A673 (cell line): ENCODE measurements around the gene CHEK1. TPM values are rescaled to one million over a fixed set of nuclear protein-coding genes. Genes with fewer than 3 reads are reported as not detected.

Experiments used
- BruUV-seq: library from RNA; stranded (reverse); fragments of 400-500 nt; replicated peaks from 2 replicates; lab custom pipeline; 2021; lab: Mats Ljungman, UMichigan
- CTCF ChIA-PET: fragments of 300-600 bp; sonication (Branson Sonifier 250); formaldehyde crosslinking; loops from one replicate; lab custom pipeline; 2022; ENCODE audit warnings: antibody characterized with exemption; lab: Charles Lee
- POLR2A ChIA-PET: fragments of 300-600 bp; sonication (Branson Sonifier 250); formaldehyde crosslinking; loops from one replicate; lab custom pipeline; 2022; ENCODE audit warnings: antibody characterized with exemption; ENCODE audit not compliant: low non-redundant PET; lab: Charles Lee
- DNase-seq: peaks from one replicate; pipeline ENCODE4 v3.0.0-alpha.2; 2015; ENCODE audit warnings: low spot score
- H3K27ac ChIP-seq: fragments of 200-600 bp; sonication (generic); 2 replicates; pipeline ENCODE4 v1.5.1; 2016; ENCODE audit warnings: mixed run types, low read depth, mild to moderate bottlenecking, mixed read lengths, antibody characterized with exemption, low read length; ENCODE audit not compliant: poor library complexity, severe bottlenecking
- H3K27me3 ChIP-seq: fragments of 200-600 bp; sonication (generic); replicated peaks from 2 replicates; pipeline ENCODE4 v1.6.1; 2017; ENCODE audit warnings: mixed run types, low read depth, mild to moderate bottlenecking, mixed read lengths, antibody characterized with exemption, low read length; ENCODE audit not compliant: insufficient read depth, poor library complexity
- H3K36me3 ChIP-seq: fragments of 200-600 bp; sonication (generic); 2 replicates; pipeline ENCODE4 v1.6.1; 2016; ENCODE audit warnings: mixed run types, mild to moderate bottlenecking, mixed read lengths, antibody characterized with exemption, low read length; ENCODE audit not compliant: insufficient read depth, poor library complexity, severe bottlenecking
- H3K4me1 ChIP-seq: fragments of 200-600 bp; sonication (generic); 2 replicates; pipeline ENCODE4 v1.6.1; 2017; ENCODE audit warnings: mixed run types, mild to moderate bottlenecking, mixed read lengths, antibody characterized with exemption, low read length; ENCODE audit not compliant: insufficient read depth, poor library complexity, severe bottlenecking
- H3K4me3 ChIP-seq: fragments of 200-600 bp; sonication (generic); 2 replicates; pipeline ENCODE4 v1.5.1; 2016; ENCODE audit warnings: low read depth, mixed run types, mild to moderate bottlenecking, mixed read lengths, low read length; ENCODE audit not compliant: poor library complexity, severe bottlenecking
- H3K9me3 ChIP-seq: fragments of 200-600 bp; sonication (generic); 2 replicates; pipeline ENCODE4 v1.6.1; 2016; ENCODE audit warnings: mixed run types, low read depth, mild to moderate bottlenecking, mixed read lengths, antibody characterized with exemption, low read length; ENCODE audit not compliant: poor library complexity, severe bottlenecking
- EZH2 ChIP-seq: fragments of 200-600 bp; sonication (generic); IDR thresholded peaks from 2 replicates; pipeline ENCODE4 v1.6.1; 2017; ENCODE audit warnings: borderline replicate concordance, low read depth, mild to moderate bottlenecking, mixed read lengths, antibody characterized with exemption, low read length; ENCODE audit not compliant: poor library complexity, severe bottlenecking
- intact Hi-C: fragments of 100-400 bp; cut with micrococcal nuclease; formaldehyde crosslinking; loops from one replicate; pipeline ENCODE4 v1.10.0; 2022; ENCODE audit not compliant: unreplicated experiment
- total RNA-seq: library from RNA; stranded (reverse); gene quantifications from 2 replicates; pipeline ENCODE4 v1.2.3, GENCODE V29; 2021
- TF ChIP-seq, protein P1 (sequence below): fragments of 300-800, 200-600 bp; sonication (generic); conservative IDR thresholded peaks from 2 replicates; pipeline ENCODE4 v1.5.1; 2017; ENCODE audit warnings: low read depth, mild to moderate bottlenecking, antibody characterized with exemption, low read length, moderate library complexity, mixed read lengths

CHEK1 gene
- total RNA-seq, 1 experiment from 2014 or later = 135 TPM

- BruUV-seq = no TSS peak
- ChIA-PET POLR2A (no interaction called here), CTCF (no interaction called here)
- no peak for DNase-seq
- intact Hi-C loops = no loop called here
- Histone ChIP-seq H3K36me3 (peaks cover 48% of the 10 kb centered on the region), H3K27me3 (no peaks in the 10 kb centered on the region), H3K4me1 (peaks cover 18% of the 10 kb centered on the region), H3K9me3 (no peaks in the 10 kb centered on the region), H3K27ac (peak overlapping the region; percentile 8), H3K4me3 (no peak overlapping the region)
- TF ChIP-seq, protein P1, sequence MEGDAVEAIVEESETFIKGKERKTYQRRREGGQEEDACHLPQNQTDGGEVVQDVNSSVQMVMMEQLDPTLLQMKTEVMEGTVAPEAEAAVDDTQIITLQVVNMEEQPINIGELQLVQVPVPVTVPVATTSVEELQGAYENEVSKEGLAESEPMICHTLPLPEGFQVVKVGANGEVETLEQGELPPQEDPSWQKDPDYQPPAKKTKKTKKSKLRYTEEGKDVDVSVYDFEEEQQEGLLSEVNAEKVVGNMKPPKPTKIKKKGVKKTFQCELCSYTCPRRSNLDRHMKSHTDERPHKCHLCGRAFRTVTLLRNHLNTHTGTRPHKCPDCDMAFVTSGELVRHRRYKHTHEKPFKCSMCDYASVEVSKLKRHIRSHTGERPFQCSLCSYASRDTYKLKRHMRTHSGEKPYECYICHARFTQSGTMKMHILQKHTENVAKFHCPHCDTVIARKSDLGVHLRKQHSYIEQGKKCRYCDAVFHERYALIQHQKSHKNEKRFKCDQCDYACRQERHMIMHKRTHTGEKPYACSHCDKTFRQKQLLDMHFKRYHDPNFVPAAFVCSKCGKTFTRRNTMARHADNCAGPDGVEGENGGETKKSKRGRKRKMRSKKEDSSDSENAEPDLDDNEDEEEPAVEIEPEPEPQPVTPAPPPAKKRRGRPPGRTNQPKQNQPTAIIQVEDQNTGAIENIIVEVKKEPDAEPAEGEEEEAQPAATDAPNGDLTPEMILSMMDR = no peak
- no peak for TF ChIP-seq EZH2
These were observed 1.9 kb upstream of the CHEK1 start for GRCh38 chr11:125623064-125623463.

DNA sequence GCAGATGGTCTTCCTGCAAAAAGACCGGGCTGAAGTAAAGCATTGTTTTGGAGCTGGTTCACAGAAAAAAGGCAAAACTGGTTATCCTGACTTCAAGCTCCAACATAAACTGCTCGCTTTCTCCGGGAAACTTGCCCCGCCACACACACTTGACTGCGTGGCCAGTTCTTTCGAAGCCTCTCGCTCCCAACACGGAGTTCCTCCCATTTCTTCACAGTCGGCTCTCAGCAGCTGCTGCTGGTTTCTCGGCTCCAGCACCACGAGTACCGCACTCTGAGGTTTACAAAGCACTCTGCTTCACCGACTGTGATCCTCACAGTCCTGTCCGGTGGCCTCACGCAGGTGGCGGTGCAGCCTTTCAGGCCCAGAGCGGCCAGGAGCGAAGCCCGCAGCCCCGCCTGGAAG, 264 bp downstream of the CHEK1 start:
- BruUV-seq = TSS peak; percentile 92
- TF ChIP-seq, protein P1 = no peak
- no peak for TF ChIP-seq EZH2
- POLR2A ChIA-PET = no interaction called here
- no peak for DNase-seq
- H3K4me3 ChIP-seq = peak overlapping the region; percentile 59
- H3K9me3 ChIP-seq = no peaks in the 10 kb centered on the region
- peaks cover 19% of the 10 kb centered on the region for H3K4me1 ChIP-seq
- peak overlapping the region; percentile 90 for H3K27ac ChIP-seq
- no peaks in the 10 kb centered on the region for H3K27me3 ChIP-seq
- peaks cover 47% of the 10 kb centered on the region for H3K36me3 ChIP-seq
- CTCF ChIA-PET = no interaction called here
- intact Hi-C loops = loop anchor here (1.0 kb wide), 1 partner anchor 33 kb away; the partner anchor contains the start of gene STT3A

DNA sequence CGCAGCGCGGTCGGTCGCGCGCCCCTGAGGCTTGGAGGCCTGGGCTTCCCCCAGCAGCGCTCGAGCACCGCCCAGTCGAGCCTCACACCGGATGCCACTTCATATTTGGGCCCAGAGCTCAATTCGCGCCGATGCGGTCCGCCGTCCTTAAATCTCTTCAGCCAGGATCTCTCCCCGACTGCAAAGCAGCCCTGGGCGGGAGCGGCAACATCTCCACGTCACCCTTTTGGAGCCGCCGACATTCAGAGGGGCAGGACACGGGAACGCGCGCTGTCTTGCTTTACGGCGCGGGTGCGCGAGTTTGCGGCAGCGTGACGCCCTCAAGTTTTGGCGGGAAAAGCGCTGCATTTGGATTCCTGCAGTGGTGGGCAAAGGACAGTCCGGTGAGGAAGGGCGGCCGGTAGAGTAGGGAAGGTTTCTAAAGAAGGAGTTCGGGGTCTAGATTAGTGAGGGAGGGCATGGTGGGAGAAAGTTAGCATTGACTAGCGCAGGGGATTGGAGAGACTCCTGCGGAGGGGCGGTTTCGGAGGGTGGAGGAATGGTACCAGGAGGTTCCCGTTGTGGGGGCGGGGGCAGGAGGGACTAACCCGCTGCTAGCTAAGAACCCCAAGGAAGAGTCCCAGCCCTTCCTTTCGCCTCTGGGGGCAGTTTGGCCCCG, 796 bp downstream of the CHEK1 start:
- TF ChIP-seq, protein P1 = no peak
- POLR2A ChIA-PET = no interaction called here
- CTCF ChIA-PET = no interaction called here

More for the DNA sequence above, 796 bp downstream of the CHEK1 start:
- intact Hi-C loops = loop anchor here (1.0 to 2.0 kb wide), 3 partner anchors 33 to 262 kb away; partner anchors contain the start of genes HYLS1 and STT3A
- no peaks in the 10 kb centered on the region for H3K27me3 ChIP-seq
- H3K27ac ChIP-seq = peak overlapping the region; percentile 90
- peak; percentile 97 for DNase-seq
- H3K9me3 ChIP-seq = no peaks in the 10 kb centered on the region
- no TSS peak for BruUV-seq
- H3K4me3 ChIP-seq = peak overlapping the region; percentile 59
- H3K4me1 ChIP-seq = peaks cover 19% of the 10 kb centered on the region
- H3K36me3 ChIP-seq = peaks cover 47% of the 10 kb centered on the region
